Measurements from ENCODE around the gene CALB2. TPM values are rescaled to one million over a fixed set of nuclear protein-coding genes. Genes with fewer than 3 reads are reported as not detected.

The CALB2 gene
- total RNA-seq, 1 experiment from 2014 or later: 0.85 TPM

GRCh38 chr16:71379711-71380110, 21.2 kb downstream of the CALB2 start:
- no peak overlapping the region for H3T11ph ChIP-seq (ENCODE audit: low read length)
- no peak overlapping the region for H3K23ac ChIP-seq (ENCODE audit: insufficient read length, low read depth, low read length)
- peaks cover 9% of the 10 kb centered on the region for H3K27me3 Mint-ChIP-seq (ENCODE audit: low read depth)
- no peak overlapping the region for H3K4me3 Mint-ChIP-seq
- H2BK120ac ChIP-seq (ENCODE audit: low read depth, low read length, poor library complexity, severe bottlenecking): no peak overlapping the region
- no peak overlapping the region for H3K27ac ChIP-seq (ENCODE audit: insufficient read length, low read depth, low read length)
- no peaks in the 10 kb centered on the region for H4K20me1 ChIP-seq (ENCODE audit: control insufficient read depth, insufficient read depth, insufficient read length)
- no peaks in the 10 kb centered on the region for H3K9me3 ChIP-seq (ENCODE audit: control insufficient read depth, low read depth, low read length)
- H4K5ac ChIP-seq (ENCODE audit: insufficient read length, low read depth, low read length): no peak overlapping the region
- no peak for DNase-seq
- H2AK5ac ChIP-seq (ENCODE audit: insufficient read length, low read length): no peak overlapping the region
- no peaks in the 10 kb centered on the region; a peak in 1 of 7 replicates for H3K36me3 Mint-ChIP-seq (ENCODE audit: insufficient read depth in 1 of 3, low read depth in 3 of 3)
- H3K79me1 ChIP-seq (ENCODE audit: insufficient read depth, low read depth, low read length, poor library complexity, severe bottlenecking): no peaks in the 10 kb centered on the region
- peak overlapping the region in 1 of 3 experiments; percentile 79; a peak in 1 of 7 replicates for H3K27ac Mint-ChIP-seq
- H3K27me3 ChIP-seq (ENCODE audit: insufficient read depth, low read length): no peaks in the 10 kb centered on the region
- no peak overlapping the region for H4K91ac ChIP-seq (ENCODE audit: insufficient read length, low read depth, low read length)
- H2AFZ ChIP-seq (ENCODE audit: low read length): no peak overlapping the region
- peaks cover 0 to 3% of the 10 kb centered on the region in 2 experiments; a peak in 1 of 5 replicates for H3K9me3 Mint-ChIP-seq
- H3K18ac ChIP-seq (ENCODE audit: insufficient read length, low read depth, low read length): no peak overlapping the region
- H3K4me1 Mint-ChIP-seq: peaks cover 11% of the 10 kb centered on the region in 2 experiments
- no peak overlapping the region for H3K9ac ChIP-seq (ENCODE audit: extremely low read depth, insufficient read length, low read length)
- H2BK20ac ChIP-seq (ENCODE audit: low read depth, low read length, poor library complexity, severe bottlenecking): no peak overlapping the region
- no CpG with 5 or more reads among the region's 1 CpG for WGBS (ENCODE audit: extremely low coverage, insufficient read length, low lambda C conversion rate)
- H4K8ac ChIP-seq (replicated peaks; ENCODE audit: insufficient read length, low read depth, low read length): no peak overlapping the region
- H2BK15ac ChIP-seq (ENCODE audit: low read depth, low read length): no peak overlapping the region
- no peaks in the 10 kb centered on the region for H3K23me2 ChIP-seq (ENCODE audit: insufficient read length, low read depth, low read length, poor library complexity, severe bottlenecking)
- H3K14ac ChIP-seq (ENCODE audit: insufficient read depth, low read length): no peak overlapping the region
- H2BK12ac ChIP-seq (ENCODE audit: insufficient read length, low read depth, low read length): no peak overlapping the region
- no peaks in the 10 kb centered on the region for H3K79me2 ChIP-seq (ENCODE audit: insufficient read depth, low read length)
- no peak overlapping the region for H3K56ac ChIP-seq (ENCODE audit: insufficient read length, low read depth, low read length)
- TF ChIP-seq CTCF (conservative IDR thresholded peaks at IDR 0.05): no peak
- no peak overlapping the region for H2BK5ac ChIP-seq (ENCODE audit: insufficient read length, low read length)
- H3K4me1 ChIP-seq (ENCODE audit: insufficient read depth, low read length): no peaks in the 10 kb centered on the region; the same call in 1 of the 2 replicates
- no peak overlapping the region for H3K4ac ChIP-seq (ENCODE audit: low read depth, low read length)
- H3K4me2 ChIP-seq (ENCODE audit: insufficient read depth, insufficient read length, low read length): no peak overlapping the region
